A673 (cell line): Measurements from ENCODE around the gene IP6K2.

Source experiments
- CTCF ChIP-seq: fragments of 300-800, 200-600 bp; sonication (generic); conservative IDR thresholded peaks from 2 replicates; pipeline ENCODE4 v1.5.1; 2017; ENCODE audit warnings: low read depth, mild to moderate bottlenecking, antibody characterized with exemption, low read length, moderate library complexity, mixed read lengths
- EZH2 ChIP-seq: fragments of 200-600 bp; sonication (generic); IDR thresholded peaks from 2 replicates; pipeline ENCODE4 v1.6.1; 2017; ENCODE audit warnings: borderline replicate concordance, low read depth, mild to moderate bottlenecking, mixed read lengths, antibody characterized with exemption, low read length; ENCODE audit not compliant: poor library complexity, severe bottlenecking

- TF ChIP-seq CTCF: no peak
- TF ChIP-seq EZH2: no peak
Measured at GRCh38 chr3:48738926-48739616, 22.1 kb upstream of the IP6K2 start.
